ENCODE results near the gene TRIM9. TPM values are rescaled to one million over a fixed set of nuclear protein-coding genes. Genes with fewer than 3 reads are reported as not detected.

TRIM9 gene
- total RNA-seq (1 to 10 TPM in 1 of 4 donors, under 1 TPM in 3; 0.29 to 1.2 (median 0.56) TPM), polyA plus RNA-seq (0.79 TPM)
- long read RNA-seq, donor 1, result 0 reads
- long read RNA-seq, donor 2, result 0 reads
- long read RNA-seq, donor 3, partial matches to known transcripts, result 3 of 3 reads
- long read RNA-seq, donor 3, other reads (novel, unspliced or antisense), result 0 of 3 reads
- long read RNA-seq, donor 4, partial matches to known transcripts, result 0 of 1 reads
- long read RNA-seq, donor 4, other reads (novel, unspliced or antisense), result 1 of 1 reads

DNA sequence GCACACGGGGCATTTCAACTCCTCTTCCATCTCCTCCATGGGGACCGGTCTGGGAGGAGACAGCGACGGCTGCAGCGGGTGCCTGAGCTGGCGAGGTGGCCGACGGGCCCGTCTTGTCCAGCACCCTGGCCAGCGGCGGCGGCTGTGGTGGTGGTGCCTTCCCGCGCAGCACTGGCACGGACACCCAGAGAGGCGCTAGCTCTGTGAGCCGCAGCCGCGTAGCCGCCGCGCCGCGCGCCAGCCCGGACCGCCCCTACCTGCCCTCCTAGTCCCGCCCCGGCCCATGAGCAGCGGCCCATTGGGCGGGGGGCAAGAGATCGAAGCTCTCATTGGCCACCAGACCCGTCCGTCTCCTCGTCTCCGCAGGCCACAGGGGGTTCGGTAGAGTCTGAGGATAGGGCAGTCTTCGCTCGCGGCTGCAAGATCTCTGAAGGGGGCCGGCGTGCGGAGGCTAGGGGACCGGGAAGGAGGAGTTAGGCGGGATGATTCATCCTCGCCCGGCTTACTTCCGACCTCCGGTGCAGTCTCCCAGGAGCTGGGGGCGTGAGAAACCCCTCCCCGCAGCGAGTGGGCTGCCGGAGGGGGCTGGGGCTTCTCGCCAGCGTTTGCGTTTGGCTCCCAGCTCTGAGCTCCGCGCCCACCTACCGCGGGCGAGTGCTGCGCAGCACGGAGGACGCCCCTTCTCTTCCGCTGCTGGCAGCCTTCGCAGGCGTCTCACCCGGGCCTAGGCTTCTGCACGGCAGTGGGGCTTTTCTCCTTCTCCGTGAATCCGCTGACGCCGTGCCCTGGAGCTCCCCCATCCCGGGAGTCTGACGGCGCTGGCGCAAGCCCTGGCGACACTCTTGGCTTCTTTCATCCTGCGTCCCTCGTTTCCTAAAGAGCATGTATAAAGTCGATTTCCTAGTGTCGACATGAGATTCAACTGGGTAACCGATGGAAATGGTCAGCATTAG lies at the start of gene TRIM9:
Gene TRIM9, minus strand, starts transcription at position 205 of the 953 bp plus-strand sequence. Its CDS starts 166 bp downstream, at position 39.
- peaks cover 9% of the 10 kb centered on the region for H3K4me1 ChIP-seq (ENCODE audit: control insufficient read depth, insufficient read depth, low read length)
- H3K27me3 ChIP-seq (ENCODE audit: control insufficient read depth, insufficient read depth), result no peaks in the 10 kb centered on the region
- intact Hi-C loops (cut with DNase I), result no loop called here
- peak; percentile 98 for ATAC-seq
- H3K27ac ChIP-seq (ENCODE audit: low read length), result peak within 1 kb of the TSS; percentile 5
- DNase-seq, result peak; percentile 91 to 96 (median 96)
- peak within 1 kb of the TSS; percentile 56 for H3K4me3 ChIP-seq (ENCODE audit: low read length)
- no peaks in the 10 kb centered on the region for H3K9me3 ChIP-seq (ENCODE audit: control insufficient read depth, low read length)
- whole genome bisulfite sequencing, result under 1% methylated on average over 83 of the region's 83 CpGs

DNA sequence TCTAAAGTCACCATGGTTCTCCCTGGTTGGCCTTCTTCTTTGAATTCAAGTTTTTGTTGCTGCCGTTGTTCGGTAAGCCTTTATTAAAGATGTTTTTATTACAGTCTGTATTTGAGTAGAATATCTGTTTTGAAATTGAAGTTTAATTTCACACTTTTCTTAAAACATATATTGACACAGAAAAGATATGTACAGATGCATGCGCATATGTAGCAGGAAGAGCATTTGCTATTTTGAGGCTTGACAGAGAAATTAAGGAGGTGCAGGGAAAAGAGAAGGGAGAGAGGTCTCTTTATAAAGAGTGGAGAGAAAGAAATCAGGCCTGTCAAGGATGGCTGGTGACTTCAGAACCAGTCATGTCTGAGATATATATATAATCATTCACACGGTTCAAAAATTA lies 46.0 kb upstream of the TRIM9 start:
- Histone ChIP-seq H3K4me1 (ENCODE audit: control insufficient read depth, insufficient read depth, low read length) (no peaks in the 10 kb centered on the region), H3K27ac (ENCODE audit: low read length) (no peak overlapping the region), H3K4me3 (ENCODE audit: low read length) (no peak overlapping the region), H3K27me3 (ENCODE audit: control insufficient read depth, insufficient read depth) (no peaks in the 10 kb centered on the region), H3K9me3 (ENCODE audit: control insufficient read depth, low read length) (no peaks in the 10 kb centered on the region)
- ATAC-seq (no peak), DNase-seq (no peak)
- 91% methylated on average over 4 of the region's 4 CpGs for WGBS
- intact Hi-C loops (cut with DNase I), result no loop called here

DNA sequence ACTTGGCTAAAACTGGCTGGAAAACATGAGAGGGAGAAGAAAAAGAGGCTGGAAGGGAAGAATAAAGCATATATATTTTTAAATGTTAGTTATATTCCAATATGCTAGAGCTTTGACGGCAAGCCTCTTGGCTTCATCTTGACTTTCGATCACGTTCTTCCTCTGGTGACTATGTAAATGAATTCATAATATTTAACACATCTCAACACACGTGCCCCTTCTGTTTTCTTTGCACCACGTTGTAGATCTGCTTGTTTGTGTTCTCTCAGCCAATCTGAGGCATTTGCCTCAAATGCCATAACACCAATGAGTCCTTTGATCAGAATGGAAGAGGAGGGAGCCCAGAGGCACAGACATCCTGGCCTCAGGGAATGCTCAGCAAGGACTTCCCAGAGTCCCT lies 45.4 kb upstream of the TRIM9 start:
- 77% methylated on average over 5 of the region's 5 CpGs for WGBS
- no peaks in the 10 kb centered on the region for H3K27me3 ChIP-seq (ENCODE audit: control insufficient read depth, insufficient read depth)
- H3K9me3 ChIP-seq (ENCODE audit: control insufficient read depth, low read length), result no peaks in the 10 kb centered on the region
- no peak overlapping the region for H3K4me3 ChIP-seq (ENCODE audit: low read length)
- DNase-seq (no peak), ATAC-seq (no peak)
- intact Hi-C loops (cut with DNase I), result no loop called here
- H3K27ac ChIP-seq (ENCODE audit: low read length), result no peak overlapping the region
- H3K4me1 ChIP-seq (ENCODE audit: control insufficient read depth, insufficient read depth, low read length), result no peaks in the 10 kb centered on the region

DNA sequence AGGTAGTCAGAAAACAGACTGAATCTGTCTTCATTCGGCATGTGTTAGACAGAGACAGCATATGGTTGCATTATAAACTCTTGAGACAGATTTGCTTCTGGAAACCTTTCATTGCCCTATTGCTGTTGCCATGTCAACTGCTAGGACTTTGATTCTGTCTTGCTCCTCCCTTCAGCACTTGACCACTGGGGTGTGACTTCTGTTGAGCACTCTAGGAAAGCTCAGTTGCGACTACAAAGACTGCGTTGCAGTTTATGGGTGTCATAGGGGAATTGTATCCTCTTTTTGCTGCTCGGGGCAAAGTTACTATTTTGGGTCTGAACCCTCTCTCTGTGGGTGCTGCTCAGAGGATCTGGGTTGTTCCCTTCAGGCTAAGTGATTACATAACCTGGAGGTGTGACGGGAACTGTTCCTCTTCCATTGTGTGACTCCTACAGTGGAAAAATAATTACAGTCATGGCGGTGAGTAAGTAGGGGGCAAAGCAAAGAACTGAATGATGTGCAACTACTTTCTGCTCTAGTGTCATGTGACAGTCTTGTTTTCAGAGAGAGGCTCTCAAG lies 44.3 kb upstream of the TRIM9 start:
- intact Hi-C loops (cut with DNase I), result no loop called here
- ATAC-seq (no peak), DNase-seq (no peak)
- no peaks in the 10 kb centered on the region for H3K27me3 ChIP-seq (ENCODE audit: control insufficient read depth, insufficient read depth)
- no peak overlapping the region for H3K4me3 ChIP-seq (ENCODE audit: low read length)
- H3K9me3 ChIP-seq (ENCODE audit: control insufficient read depth, low read length), result no peaks in the 10 kb centered on the region
- H3K27ac ChIP-seq (ENCODE audit: low read length), result no peak overlapping the region
- H3K4me1 ChIP-seq (ENCODE audit: control insufficient read depth, insufficient read depth, low read length), result no peaks in the 10 kb centered on the region
- 78% methylated on average over 6 of the region's 6 CpGs for WGBS

DNA sequence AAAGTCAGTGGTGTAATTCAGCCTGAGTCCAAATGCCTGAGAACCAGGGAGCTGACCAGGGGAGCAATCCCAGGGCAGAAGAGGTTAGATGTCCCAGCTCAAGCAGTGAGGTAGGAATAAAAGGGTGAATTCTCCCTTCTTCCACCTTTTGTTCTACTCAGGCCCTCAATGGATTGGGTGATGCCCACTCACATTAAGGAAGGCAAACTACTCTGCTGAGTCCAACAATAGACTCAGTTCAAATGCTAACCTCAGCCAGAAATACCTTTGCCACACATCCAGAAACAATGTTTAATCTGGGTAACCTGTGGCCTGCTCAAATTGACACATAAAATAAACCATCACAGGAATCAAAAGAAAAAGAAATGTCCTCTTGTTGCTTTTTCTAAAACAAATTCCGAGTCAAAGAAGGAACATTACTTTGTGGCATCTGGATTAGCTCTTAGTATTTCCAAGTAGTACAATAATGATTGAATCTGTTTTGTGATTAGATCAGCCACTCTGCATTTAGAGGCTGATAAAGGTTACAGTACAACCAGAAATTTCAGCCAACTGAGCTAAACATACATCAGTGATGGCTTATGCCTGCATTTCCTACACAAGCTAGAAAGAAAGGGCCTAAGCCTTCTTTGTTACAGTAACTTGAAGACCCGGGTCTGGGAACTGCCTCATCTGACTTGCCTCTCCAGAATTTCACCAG lies 43.6 kb upstream of the TRIM9 start:
- no peak for ATAC-seq
- no peaks in the 10 kb centered on the region for H3K9me3 ChIP-seq (ENCODE audit: control insufficient read depth, low read length)
- no peaks in the 10 kb centered on the region for H3K27me3 ChIP-seq (ENCODE audit: control insufficient read depth, insufficient read depth)
- intact Hi-C loops (cut with DNase I), result no loop called here
- 64% methylated on average over 2 of the region's 2 CpGs for WGBS
- no peak overlapping the region for H3K4me3 ChIP-seq (ENCODE audit: low read length)
- H3K4me1 ChIP-seq (ENCODE audit: control insufficient read depth, insufficient read depth, low read length), result no peaks in the 10 kb centered on the region
- H3K27ac ChIP-seq (ENCODE audit: low read length), result no peak overlapping the region
- DNase-seq, result no peak

DNA sequence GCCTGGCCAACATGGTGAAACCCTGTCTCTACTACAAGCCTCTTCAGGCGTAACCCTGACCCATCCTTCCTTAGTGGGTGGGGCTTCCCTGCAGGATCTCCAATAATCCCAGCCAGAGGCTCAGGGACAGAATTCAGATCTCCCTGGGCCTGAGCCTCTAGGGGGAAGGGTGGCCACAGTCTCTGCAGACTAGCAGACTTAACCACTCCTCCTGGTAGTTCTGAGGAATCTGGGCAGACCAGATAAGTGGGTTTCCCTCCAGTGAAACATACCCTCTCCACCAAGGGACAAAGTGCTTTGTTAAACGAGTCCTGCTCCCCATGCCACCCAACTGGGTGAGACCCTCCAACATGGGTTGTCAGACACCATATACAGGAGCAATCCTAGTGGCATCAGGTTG lies 36.6 kb upstream of the TRIM9 start:
- Histone ChIP-seq H3K4me1 (ENCODE audit: control insufficient read depth, insufficient read depth, low read length) (no peaks in the 10 kb centered on the region), H3K9me3 (ENCODE audit: control insufficient read depth, low read length) (no peaks in the 10 kb centered on the region), H3K27ac (ENCODE audit: low read length) (no peak overlapping the region), H3K27me3 (ENCODE audit: control insufficient read depth, insufficient read depth) (no peaks in the 10 kb centered on the region), H3K4me3 (ENCODE audit: low read length) (no peak overlapping the region)
- WGBS, result 87% methylated on average over 2 of the region's 2 CpGs
- intact Hi-C loops (cut with DNase I), result no loop called here
- no peak for ATAC-seq
- no peak for DNase-seq

DNA sequence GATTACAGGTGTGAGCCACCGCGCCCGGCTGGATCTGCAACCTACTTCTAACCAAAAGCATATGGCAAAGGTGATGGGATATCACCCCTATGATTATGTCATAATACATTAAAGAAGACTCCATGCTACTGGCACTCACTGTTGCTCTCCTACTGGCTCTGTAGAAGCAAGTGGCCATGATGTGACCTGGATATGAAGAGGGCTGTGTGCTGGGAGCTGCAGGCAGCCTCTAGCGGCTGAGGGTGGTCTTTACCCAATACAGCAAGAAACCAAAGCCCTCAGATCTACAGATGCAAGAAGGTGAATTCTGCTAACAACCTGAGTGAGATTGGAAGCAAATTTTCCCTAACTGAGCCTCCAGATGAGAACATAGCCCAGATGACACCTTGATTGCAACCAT lies 34.2 kb upstream of the TRIM9 start:
- Histone ChIP-seq H3K4me1 (ENCODE audit: control insufficient read depth, insufficient read depth, low read length) (no peaks in the 10 kb centered on the region), H3K9me3 (ENCODE audit: control insufficient read depth, low read length) (no peaks in the 10 kb centered on the region), H3K27me3 (ENCODE audit: control insufficient read depth, insufficient read depth) (no peaks in the 10 kb centered on the region), H3K27ac (ENCODE audit: low read length) (no peak overlapping the region), H3K4me3 (ENCODE audit: low read length) (no peak overlapping the region)
- no peak for ATAC-seq
- intact Hi-C loops (cut with DNase I), result no loop called here
- 92% methylated on average over 4 of the region's 4 CpGs for WGBS
- no peak for DNase-seq

DNA sequence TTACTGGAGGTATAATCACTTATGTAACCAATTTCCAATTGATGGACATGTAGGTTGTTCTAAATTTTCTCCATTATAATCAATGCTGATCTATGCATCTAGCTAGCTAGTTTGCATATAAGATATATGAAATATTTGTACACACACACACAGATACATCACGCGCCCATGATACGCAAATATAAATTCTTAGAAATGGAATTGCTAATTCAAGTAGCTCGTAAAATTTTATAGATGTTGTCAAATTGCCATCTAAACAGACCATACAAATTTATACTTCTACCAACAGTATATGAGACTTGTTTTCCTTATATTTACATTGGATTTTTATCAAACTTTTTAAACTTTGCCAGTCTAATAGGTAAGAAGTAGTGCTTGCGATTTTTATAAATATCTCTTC lies 29.1 kb upstream of the TRIM9 start:
- 96% methylated on average over 5 of the region's 5 CpGs for WGBS
- no peaks in the 10 kb centered on the region for H3K27me3 ChIP-seq (ENCODE audit: control insufficient read depth, insufficient read depth)

DNA sequence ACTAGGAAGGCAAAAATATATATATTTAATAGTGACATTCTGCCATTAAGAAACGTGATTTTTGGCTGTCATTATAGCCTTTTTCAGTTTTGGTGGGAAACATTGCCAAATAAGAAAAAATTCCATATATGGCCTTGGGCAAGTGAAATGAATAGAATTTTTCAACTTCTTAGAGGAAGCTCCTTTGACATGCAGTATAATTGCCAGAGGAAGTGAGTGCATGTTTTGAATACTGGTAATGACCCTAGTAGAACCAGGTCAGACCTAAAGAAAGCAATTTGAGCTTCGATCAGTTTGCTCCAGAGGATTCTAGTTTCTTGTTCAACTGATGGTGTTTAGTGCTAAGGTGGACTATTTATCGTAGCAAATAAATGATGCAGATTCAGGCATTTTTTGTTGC lies 26.2 kb upstream of the TRIM9 start:
- intact Hi-C loops (cut with DNase I), result no loop called here
- no peak for ATAC-seq
- DNase-seq, result no peak
- Histone ChIP-seq H3K9me3 (ENCODE audit: control insufficient read depth, low read length) (no peaks in the 10 kb centered on the region), H3K27me3 (ENCODE audit: control insufficient read depth, insufficient read depth) (no peaks in the 10 kb centered on the region), H3K27ac (ENCODE audit: low read length) (no peak overlapping the region), H3K4me3 (ENCODE audit: low read length) (no peak overlapping the region), H3K4me1 (ENCODE audit: control insufficient read depth, insufficient read depth, low read length) (no peaks in the 10 kb centered on the region)
- 52% methylated on average over 3 of the region's 3 CpGs for WGBS

More for the DNA sequence above, 29.1 kb upstream of the TRIM9 start:
- ATAC-seq, result no peak
- Histone ChIP-seq H3K4me1 (ENCODE audit: control insufficient read depth, insufficient read depth, low read length) (no peaks in the 10 kb centered on the region), H3K9me3 (ENCODE audit: control insufficient read depth, low read length) (no peaks in the 10 kb centered on the region), H3K27ac (ENCODE audit: low read length) (no peak overlapping the region), H3K4me3 (ENCODE audit: low read length) (no peak overlapping the region)
- no peak for DNase-seq
- intact Hi-C loops (cut with DNase I), result no loop called here

DNA sequence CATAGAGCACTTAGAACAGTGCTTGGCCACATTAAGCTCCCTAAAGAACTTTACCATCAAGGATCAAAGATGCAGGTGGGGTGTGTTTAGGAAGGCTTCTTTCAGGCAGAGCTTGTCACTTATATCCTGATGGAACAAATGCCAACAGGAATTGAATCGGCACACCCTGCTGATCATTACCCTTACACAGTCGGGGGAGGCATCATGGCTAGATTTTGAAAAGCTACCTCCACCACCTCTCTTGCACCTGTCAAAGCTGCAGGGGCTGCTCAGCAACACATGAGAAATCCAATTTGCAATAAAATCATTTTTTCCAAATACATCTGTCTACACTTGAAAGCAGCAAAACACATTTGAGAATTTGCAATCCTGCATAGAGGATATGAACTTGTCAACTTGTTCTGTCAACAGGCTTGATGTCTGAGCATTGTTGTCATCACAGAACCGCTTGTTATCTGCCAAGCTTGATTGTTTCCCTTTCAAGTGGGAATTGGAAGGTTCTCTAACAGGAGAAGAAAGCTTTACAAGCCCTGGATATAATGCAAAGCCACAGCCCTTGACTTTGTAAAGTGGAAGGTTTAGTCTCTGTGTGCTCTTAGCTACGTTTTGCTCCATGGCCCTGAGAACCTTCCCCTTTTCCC lies 24.6 kb upstream of the TRIM9 start:
- DNase-seq (no peak), ATAC-seq (no peak)
- H3K4me3 ChIP-seq (ENCODE audit: low read length), result no peak overlapping the region
- no peaks in the 10 kb centered on the region for H3K9me3 ChIP-seq (ENCODE audit: control insufficient read depth, low read length)
- no peaks in the 10 kb centered on the region for H3K27me3 ChIP-seq (ENCODE audit: control insufficient read depth, insufficient read depth)
- no peak overlapping the region for H3K27ac ChIP-seq (ENCODE audit: low read length)
- no peaks in the 10 kb centered on the region for H3K4me1 ChIP-seq (ENCODE audit: control insufficient read depth, insufficient read depth, low read length)
- intact Hi-C loops (cut with DNase I), result no loop called here
- 63% methylated on average over 4 of the region's 4 CpGs for WGBS
